ENCODE data around the gene NOL8.

The NOL8 gene

GRCh38 chr9:92257327-92257726, 67.8 kb downstream of the NOL8 start:
- H3K14ac ChIP-seq (ENCODE audit: low read length): no peak overlapping the region
- H3K4ac ChIP-seq (ENCODE audit: low read depth, low read length): no peak overlapping the region
- H3K4me1 ChIP-seq (ENCODE audit: control insufficient read depth in 1 of 2, insufficient read depth in 2 of 2, low read length in 2 of 2): no peaks in the 10 kb centered on the region
- no peak overlapping the region for H4K91ac ChIP-seq (ENCODE audit: low read depth, low read length)
- no peak overlapping the region for H3K4me3 ChIP-seq (ENCODE audit: low read depth, low read length)
- no peak overlapping the region for H3K9ac ChIP-seq (ENCODE audit: low read length)
- H2AFZ ChIP-seq (ENCODE audit: insufficient read depth, low read length, poor library complexity): no peak overlapping the region
- H3K27ac ChIP-seq (ENCODE audit: low read depth, low read length): no peak overlapping the region
- H3K79me2 ChIP-seq (ENCODE audit: control insufficient read depth, insufficient read depth, low read length, poor library complexity): no peaks in the 10 kb centered on the region
- no peak overlapping the region for H3K23ac ChIP-seq (ENCODE audit: low read length)
- H3K4me2 ChIP-seq (ENCODE audit: low read length): no peak overlapping the region
- H3K18ac ChIP-seq (ENCODE audit: low read length): no peak overlapping the region
- no CpG with 5 or more reads among the region's 2 CpGs for WGBS (ENCODE audit: extremely low coverage, insufficient coverage, insufficient read length)
- no peak overlapping the region for H2BK5ac ChIP-seq (ENCODE audit: low read depth, low read length, poor library complexity)
- no peaks in the 10 kb centered on the region for H3K79me1 ChIP-seq (ENCODE audit: low read length)
- peaks cover 48 to 65% of the 10 kb centered on the region in 2 experiments for H3K36me3 ChIP-seq (ENCODE audit: control insufficient read depth in 1 of 2, insufficient read depth in 2 of 2, low read length in 2 of 2)
- H2AK5ac ChIP-seq (ENCODE audit: low read length): no peak overlapping the region
- H4K12ac ChIP-seq (ENCODE audit: low read depth, low read length): no peak overlapping the region
- no peaks in the 10 kb centered on the region for H3K27me3 ChIP-seq (ENCODE audit: insufficient read depth, low read length)
- DNase-seq: no peak
- no peak overlapping the region for H4K8ac ChIP-seq (ENCODE audit: low read depth, low read length)
- H2BK120ac ChIP-seq (ENCODE audit: insufficient read depth, low read length, poor library complexity): no peak overlapping the region
- no peak overlapping the region for H2BK12ac ChIP-seq (ENCODE audit: low read length)
- no peaks in the 10 kb centered on the region for H3K9me3 ChIP-seq (ENCODE audit: insufficient read depth, low read depth, low read length)

DNA sequence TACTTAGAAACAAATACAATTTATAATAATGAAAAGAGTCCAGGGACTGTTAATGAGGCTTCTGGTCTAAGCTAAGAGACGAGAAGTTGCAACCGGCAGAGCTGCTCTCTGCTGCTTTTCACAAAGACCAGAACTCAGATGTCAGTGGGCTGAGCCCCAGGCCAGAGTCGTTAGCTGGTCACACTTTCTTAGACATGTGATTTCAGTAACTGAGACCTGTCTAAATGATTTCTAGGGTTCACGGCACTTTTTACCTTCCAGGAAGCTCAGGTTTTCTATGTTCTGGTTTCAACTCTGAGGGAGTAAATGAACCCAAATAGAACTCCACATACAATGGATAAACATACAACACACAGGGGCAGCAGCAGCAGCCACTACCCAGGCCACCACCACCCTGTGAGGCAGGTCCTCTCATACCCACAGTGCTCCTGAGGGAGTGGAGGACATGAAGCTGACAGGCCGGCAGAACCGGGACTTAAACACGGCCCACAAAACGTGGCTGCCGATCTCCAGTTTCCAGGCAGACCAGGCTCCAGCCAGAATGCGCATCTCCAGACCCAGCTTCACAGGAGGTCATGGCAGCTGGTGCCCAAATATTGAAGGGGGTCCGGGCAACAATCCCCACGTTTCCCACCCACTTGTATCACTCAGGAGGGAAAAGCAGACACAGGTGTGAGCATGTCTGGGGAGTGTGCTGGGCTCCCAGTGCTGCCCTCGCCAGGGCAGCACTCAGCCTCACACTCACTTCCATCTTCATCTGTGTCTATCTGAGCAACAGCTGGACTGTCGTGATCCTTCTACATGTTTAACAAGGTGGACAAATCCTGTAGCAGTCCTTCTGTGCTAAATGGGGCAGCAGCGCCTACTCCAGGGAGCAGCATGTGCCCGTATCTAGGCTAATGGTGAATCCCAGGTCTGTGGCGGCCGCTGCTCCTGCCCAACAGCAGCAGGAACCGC, 70.5 kb downstream of the NOL8 start:
- Histone ChIP-seq H3K27ac (ENCODE audit: low read depth, low read length) (no peak overlapping the region), H2AFZ (ENCODE audit: insufficient read depth, low read length, poor library complexity) (no peak overlapping the region), H2BK12ac (ENCODE audit: low read length) (no peak overlapping the region), H3K14ac (ENCODE audit: low read length) (no peak overlapping the region), H3K4me3 (ENCODE audit: low read depth, low read length) (no peak overlapping the region), H3K23ac (ENCODE audit: low read length) (no peak overlapping the region), H3K79me2 (ENCODE audit: control insufficient read depth, insufficient read depth, low read length, poor library complexity) (no peaks in the 10 kb centered on the region), H2BK5ac (ENCODE audit: low read depth, low read length, poor library complexity) (no peak overlapping the region), H3K9me3 (ENCODE audit: insufficient read depth, low read depth, low read length) (no peaks in the 10 kb centered on the region), H4K12ac (ENCODE audit: low read depth, low read length) (no peak overlapping the region), H2BK120ac (ENCODE audit: insufficient read depth, low read length, poor library complexity) (no peak overlapping the region), H3K4me2 (ENCODE audit: low read length) (no peak overlapping the region), H3K4ac (ENCODE audit: low read depth, low read length) (no peak overlapping the region), H3K27me3 (ENCODE audit: insufficient read depth, low read length) (no peaks in the 10 kb centered on the region), H3K4me1 (ENCODE audit: control insufficient read depth in 1 of 2, insufficient read depth in 2 of 2, low read length in 2 of 2) (no peaks in the 10 kb centered on the region), H3K18ac (ENCODE audit: low read length) (no peak overlapping the region), H4K91ac (ENCODE audit: low read depth, low read length) (no peak overlapping the region), H3K79me1 (ENCODE audit: low read length) (no peaks in the 10 kb centered on the region), H4K8ac (ENCODE audit: low read depth, low read length) (no peak overlapping the region), H3K36me3 (ENCODE audit: control insufficient read depth in 1 of 2, insufficient read depth in 2 of 2, low read length in 2 of 2) (peaks cover 47 to 63% of the 10 kb centered on the region in 2 experiments), H3K9ac (ENCODE audit: low read length) (no peak overlapping the region), H2AK5ac (ENCODE audit: low read length) (no peak overlapping the region)
- no CpG with 5 or more reads among the region's 19 CpGs for WGBS (ENCODE audit: extremely low coverage, insufficient coverage, insufficient read length)
- no peak for DNase-seq

GRCh38 chr9:92253656-92254055, 71.5 kb downstream of the NOL8 start:
- no peak for DNase-seq
- H2AFZ ChIP-seq (ENCODE audit: insufficient read depth, low read length, poor library complexity): no peak overlapping the region
- no peak overlapping the region for H2BK5ac ChIP-seq (ENCODE audit: low read depth, low read length, poor library complexity)
- no peaks in the 10 kb centered on the region for H3K4me1 ChIP-seq (ENCODE audit: control insufficient read depth in 1 of 2, insufficient read depth in 2 of 2, low read length in 2 of 2)
- H2AK5ac ChIP-seq (ENCODE audit: low read length): no peak overlapping the region
- H4K12ac ChIP-seq (ENCODE audit: low read depth, low read length): no peak overlapping the region
- no peak overlapping the region for H4K91ac ChIP-seq (ENCODE audit: low read depth, low read length)
- H3K9ac ChIP-seq (ENCODE audit: low read length): no peak overlapping the region
- H2BK12ac ChIP-seq (ENCODE audit: low read length): no peak overlapping the region
- no peak overlapping the region for H3K4me3 ChIP-seq (ENCODE audit: low read depth, low read length)
- no peaks in the 10 kb centered on the region for H3K9me3 ChIP-seq (ENCODE audit: insufficient read depth, low read depth, low read length)
- no peaks in the 10 kb centered on the region for H3K79me2 ChIP-seq (ENCODE audit: control insufficient read depth, insufficient read depth, low read length, poor library complexity)
- no peaks in the 10 kb centered on the region for H3K79me1 ChIP-seq (ENCODE audit: low read length)
- H3K18ac ChIP-seq (ENCODE audit: low read length): no peak overlapping the region
- H3K36me3 ChIP-seq (ENCODE audit: control insufficient read depth in 1 of 2, insufficient read depth in 2 of 2, low read length in 2 of 2): peaks cover 45 to 61% of the 10 kb centered on the region in 2 experiments
- H4K8ac ChIP-seq (ENCODE audit: low read depth, low read length): no peak overlapping the region
- H2BK120ac ChIP-seq (ENCODE audit: insufficient read depth, low read length, poor library complexity): no peak overlapping the region
- H3K4me2 ChIP-seq (ENCODE audit: low read length): no peak overlapping the region
- no peak overlapping the region for H3K27ac ChIP-seq (ENCODE audit: low read depth, low read length)
- H3K14ac ChIP-seq (ENCODE audit: low read length): no peak overlapping the region
- H3K27me3 ChIP-seq (ENCODE audit: insufficient read depth, low read length): no peaks in the 10 kb centered on the region
- H3K23ac ChIP-seq (ENCODE audit: low read length): no peak overlapping the region
- no CpG with 5 or more reads among the region's 4 CpGs for WGBS (ENCODE audit: extremely low coverage, insufficient coverage, insufficient read length)
- H3K4ac ChIP-seq (ENCODE audit: low read depth, low read length): no peak overlapping the region

GRCh38 chr9:92247981-92248380, 77.2 kb downstream of the NOL8 start:
- Histone ChIP-seq H4K91ac (ENCODE audit: low read depth, low read length) (no peak overlapping the region), H3K79me2 (ENCODE audit: control insufficient read depth, insufficient read depth, low read length, poor library complexity) (no peaks in the 10 kb centered on the region), H3K27me3 (ENCODE audit: insufficient read depth, low read length) (no peaks in the 10 kb centered on the region), H3K4me1 (ENCODE audit: control insufficient read depth in 1 of 2, insufficient read depth in 2 of 2, low read length in 2 of 2) (no peaks in the 10 kb centered on the region), H2AK5ac (ENCODE audit: low read length) (no peak overlapping the region), H2BK120ac (ENCODE audit: insufficient read depth, low read length, poor library complexity) (no peak overlapping the region), H2AFZ (ENCODE audit: insufficient read depth, low read length, poor library complexity) (no peak overlapping the region), H3K18ac (ENCODE audit: low read length) (no peak overlapping the region), H3K27ac (ENCODE audit: low read depth, low read length) (no peak overlapping the region), H4K8ac (ENCODE audit: low read depth, low read length) (no peak overlapping the region), H3K4ac (ENCODE audit: low read depth, low read length) (no peak overlapping the region), H2BK5ac (ENCODE audit: low read depth, low read length, poor library complexity) (no peak overlapping the region), H3K14ac (ENCODE audit: low read length) (no peak overlapping the region), H2BK12ac (ENCODE audit: low read length) (no peak overlapping the region), H3K23ac (ENCODE audit: low read length) (no peak overlapping the region), H3K36me3 (ENCODE audit: control insufficient read depth in 1 of 2, insufficient read depth in 2 of 2, low read length in 2 of 2) (peaks cover 39 to 63% of the 10 kb centered on the region in 2 experiments), H4K12ac (ENCODE audit: low read depth, low read length) (no peak overlapping the region), H3K4me2 (ENCODE audit: low read length) (no peak overlapping the region), H3K9ac (ENCODE audit: low read length) (no peak overlapping the region), H3K79me1 (ENCODE audit: low read length) (no peaks in the 10 kb centered on the region), H3K9me3 (ENCODE audit: insufficient read depth, low read depth, low read length) (no peaks in the 10 kb centered on the region), H3K4me3 (ENCODE audit: low read depth, low read length) (no peak overlapping the region)
- no CpG with 5 or more reads among the region's 3 CpGs for WGBS (ENCODE audit: extremely low coverage, insufficient coverage, insufficient read length)
- no peak for DNase-seq
